ENCODE data around the gene GPRC5A. TPM values are rescaled to one million over a fixed set of nuclear protein-coding genes. Genes with fewer than 3 reads are reported as not detected.

Gene GPRC5A
- total and polyA plus RNA-seq, 2 of the 8 experiments (the other 6 are each of a cell fraction or from before 2014, with no cell fraction given): 1.0 to 1.4 TPM

DNA sequence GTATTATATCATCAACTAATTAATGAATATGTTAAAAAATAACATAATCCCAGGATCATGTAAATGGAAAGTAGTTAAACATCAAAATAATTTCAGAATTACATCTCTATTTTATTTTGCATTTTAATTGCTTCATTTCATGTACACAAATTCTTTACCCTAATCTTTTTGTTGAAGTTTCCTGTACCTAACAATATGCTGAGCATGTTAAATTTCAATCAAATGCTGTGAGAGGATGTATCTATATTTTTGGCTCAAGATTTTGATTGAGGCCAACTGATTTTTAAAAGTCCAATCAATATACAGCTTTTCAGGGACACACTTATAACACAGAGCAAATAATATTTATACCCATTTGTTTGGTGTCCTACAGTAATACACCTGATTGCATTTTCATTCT, 54.2 kb downstream of the GPRC5A start:
- Histone ChIP-seq H3K4ac (replicated peaks; ENCODE audit: insufficient read length, low read depth, low read length) (no peak overlapping the region), H3K79me2 (ENCODE audit: control insufficient read depth in 1 of 2, insufficient read depth in 2 of 2, low read length in 2 of 2) (no peaks in the 10 kb centered on the region), H3K4me3 (ENCODE audit: extremely low read depth in 1 of 4, insufficient read depth in 2 of 4, low read depth in 3 of 4, low read length in 4 of 4) (no peak overlapping the region), H3K18ac (ENCODE audit: extremely low read depth, low read length) (no peak overlapping the region), H3K9me3 (ENCODE audit: insufficient read depth in 2 of 2, low read depth in 1 of 2, low read length in 1 of 2) (no peaks in the 10 kb centered on the region), H2BK15ac (ENCODE audit: low read length) (no peak overlapping the region), H3K14ac (ENCODE audit: insufficient read length) (no peak overlapping the region), H2AK5ac (ENCODE audit: low read depth, low read length) (no peak overlapping the region), H3K9ac (replicated peaks in 1 of 4; ENCODE audit: extremely low read depth in 1 of 4, low read depth in 3 of 4, low read length in 3 of 4) (no peak overlapping the region), H3K27ac (ENCODE audit: low read depth, low read length) (no peak overlapping the region), H2BK12ac (ENCODE audit: low read depth, low read length) (no peak overlapping the region), H3K23ac (ENCODE audit: insufficient read length) (no peak overlapping the region), H4K5ac (ENCODE audit: insufficient read length, low read depth, low read length) (no peak overlapping the region), H3K79me1 (ENCODE audit: low read depth, low read length) (no peaks in the 10 kb centered on the region), H3K36me3 (ENCODE audit: control insufficient read depth in 2 of 4, insufficient read depth in 4 of 4, low read length in 3 of 4) (no peaks in the 10 kb centered on the region), H3K23me2 (ENCODE audit: low read depth, low read length) (no peaks in the 10 kb centered on the region), H3K4me2 (ENCODE audit: insufficient read depth in 1 of 2, low read depth in 2 of 2, low read length in 2 of 2) (no peak overlapping the region), H3K27me3 (replicated peaks in 1 of 4; ENCODE audit: control insufficient read depth in 3 of 4, extremely low read depth in 1 of 4, insufficient read depth in 3 of 4, low read length in 3 of 4) (no peaks in the 10 kb centered on the region), H2BK5ac (ENCODE audit: low read depth, low read length) (no peak overlapping the region), H3K4me1 (replicated peaks in 1 of 4; ENCODE audit: control insufficient read depth in 3 of 4, insufficient read depth in 4 of 4, low read length in 3 of 4) (no peaks in the 10 kb centered on the region), H4K8ac (ENCODE audit: extremely low read depth, insufficient read depth, low read length) (no peak overlapping the region), H2AFZ (ENCODE audit: low read length) (no peak overlapping the region), H4K91ac (replicated peaks; ENCODE audit: insufficient read length, low read length) (no peak overlapping the region), H2BK20ac (ENCODE audit: low read length) (no peak overlapping the region), H3K56ac (replicated peaks; ENCODE audit: insufficient read length, low read depth, low read length) (no peak overlapping the region), H2BK120ac (replicated peaks; ENCODE audit: low read depth, low read length) (no peak overlapping the region), H4K20me1 (replicated peaks in 1 of 2; ENCODE audit: control insufficient read depth in 1 of 2, insufficient read depth in 2 of 2, low read length in 2 of 2) (no peaks in the 10 kb centered on the region)
- ChIA-PET CTCF (ENCODE audit: partially characterized antibody) (no interaction called here), POLR2A (ENCODE audit: partially characterized antibody) (no interaction called here)
- no peak for FAIRE-seq
- no peak for DNase-seq (ENCODE audit: low read depth in 1 of 2, low spot score in 2 of 2)
- TF ChIP-seq, protein P1, sequence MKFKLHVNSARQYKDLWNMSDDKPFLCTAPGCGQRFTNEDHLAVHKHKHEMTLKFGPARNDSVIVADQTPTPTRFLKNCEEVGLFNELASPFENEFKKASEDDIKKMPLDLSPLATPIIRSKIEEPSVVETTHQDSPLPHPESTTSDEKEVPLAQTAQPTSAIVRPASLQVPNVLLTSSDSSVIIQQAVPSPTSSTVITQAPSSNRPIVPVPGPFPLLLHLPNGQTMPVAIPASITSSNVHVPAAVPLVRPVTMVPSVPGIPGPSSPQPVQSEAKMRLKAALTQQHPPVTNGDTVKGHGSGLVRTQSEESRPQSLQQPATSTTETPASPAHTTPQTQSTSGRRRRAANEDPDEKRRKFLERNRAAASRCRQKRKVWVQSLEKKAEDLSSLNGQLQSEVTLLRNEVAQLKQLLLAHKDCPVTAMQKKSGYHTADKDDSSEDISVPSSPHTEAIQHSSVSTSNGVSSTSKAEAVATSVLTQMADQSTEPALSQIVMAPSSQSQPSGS (IDR thresholded peaks at IDR 0.05; ENCODE audit: low read length): no peak
- TF ChIP-seq TAF1 (IDR thresholded peaks at IDR 0.05; ENCODE audit: low read depth, low read length): no peak
- TF ChIP-seq RXRA (IDR thresholded peaks at IDR 0.05; ENCODE audit: insufficient read depth, low read depth, low read length): no peak
- TF ChIP-seq RBBP5 (IDR thresholded peaks at IDR 0.05; ENCODE audit: borderline replicate concordance, low read depth, low read length): no peak
- TF ChIP-seq SP4 (IDR thresholded peaks at IDR 0.05; ENCODE audit: low read length): no peak
- TF ChIP-seq, protein P2, sequence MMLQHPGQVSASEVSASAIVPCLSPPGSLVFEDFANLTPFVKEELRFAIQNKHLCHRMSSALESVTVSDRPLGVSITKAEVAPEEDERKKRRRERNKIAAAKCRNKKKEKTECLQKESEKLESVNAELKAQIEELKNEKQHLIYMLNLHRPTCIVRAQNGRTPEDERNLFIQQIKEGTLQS (IDR thresholded peaks at IDR 0.05; ENCODE audit: insufficient read depth, low read depth, low read length): no peak
- no peak for TF ChIP-seq POLR2A (IDR thresholded peaks at IDR 0.05; ENCODE audit: control extremely low read depth in 1 of 2, low read depth in 2 of 2, low read length in 2 of 2)
- TF ChIP-seq POU5F1 (IDR thresholded peaks at IDR 0.05; ENCODE audit: low read depth, low read length): no peak
- TF ChIP-seq KDM1A (IDR thresholded peaks at IDR 0.05; ENCODE audit: borderline replicate concordance, low read length): no peak
- no peak for TF ChIP-seq CREB1 (IDR thresholded peaks at IDR 0.05)
- TF ChIP-seq MAFK (IDR thresholded peaks at IDR 0.05; ENCODE audit: low read depth, low read length): no peak
- no peak for TF ChIP-seq EZH2 (IDR thresholded peaks at IDR 0.05; ENCODE audit: low read depth, low read length, severe bottlenecking)
